Activated T-cell treated with anti-CD3 and anti-CD28 coated beads for 24 hours (primary cell): ENCODE results near the gene GTF3C6.
"Not testable (repeated sequence)": the region's sequence is repeated elsewhere in the genome, so short reads cannot be mapped to it uniquely, and the experiment has no call there.

Experiments used
- DNase-seq: peaks from one replicate; pipeline ENCODE4 v3.0.0-alpha.2; 2020; ENCODE audit warnings: low read depth

GTF3C6 gene, protein sequence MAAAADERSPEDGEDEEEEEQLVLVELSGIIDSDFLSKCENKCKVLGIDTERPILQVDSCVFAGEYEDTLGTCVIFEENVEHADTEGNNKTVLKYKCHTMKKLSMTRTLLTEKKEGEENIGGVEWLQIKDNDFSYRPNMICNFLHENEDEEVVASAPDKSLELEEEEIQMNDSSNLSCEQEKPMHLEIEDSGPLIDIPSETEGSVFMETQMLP

DNA sequence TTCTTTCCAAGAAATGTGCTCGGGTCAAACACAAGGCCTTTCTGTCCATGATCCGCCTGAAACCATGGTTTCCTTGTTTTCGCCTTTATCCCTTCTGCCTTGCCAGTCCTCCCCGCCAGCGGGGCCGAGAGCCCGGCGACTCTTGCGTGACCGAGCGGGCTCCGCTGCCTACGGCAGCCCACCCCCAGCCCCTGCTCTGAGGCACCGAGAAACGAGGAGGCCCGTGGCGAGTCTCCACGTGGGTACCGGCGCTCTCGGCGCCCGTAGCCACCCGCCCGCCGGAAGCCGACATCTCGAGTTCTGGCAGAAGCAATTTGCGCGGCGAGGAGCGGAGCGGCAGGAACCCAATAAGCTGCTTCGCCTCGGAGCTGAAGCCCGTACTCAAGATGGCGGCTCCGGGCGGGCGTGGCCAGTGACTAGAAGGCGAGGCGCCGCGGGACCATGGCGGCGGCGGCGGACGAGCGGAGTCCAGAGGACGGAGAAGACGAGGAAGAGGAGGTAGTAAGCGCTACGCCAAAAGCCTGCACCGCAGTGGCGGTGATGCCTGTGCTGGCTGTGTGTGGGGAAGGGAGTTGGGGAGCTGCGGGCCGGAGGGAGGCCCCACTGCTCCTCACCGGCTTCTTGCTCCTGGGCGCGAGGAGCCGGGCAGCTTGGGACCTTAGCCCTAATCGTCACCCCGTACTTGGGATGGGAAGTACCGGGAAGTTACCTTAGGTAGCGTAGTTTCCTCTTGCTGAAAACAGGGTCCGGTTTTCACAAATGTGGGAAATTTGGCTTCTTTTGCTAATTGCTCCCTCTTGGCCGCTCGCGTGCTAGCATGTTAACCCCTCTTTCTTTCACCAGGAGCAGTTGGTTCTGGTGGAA is at the start of gene GTF3C6:
TSS of gene GTF3C6 (plus strand) at position 378 of the 864 bp plus-strand sequence. CDS start at position 442, 64 bp downstream.
- DNase-seq, result peak; percentile 87

DNA sequence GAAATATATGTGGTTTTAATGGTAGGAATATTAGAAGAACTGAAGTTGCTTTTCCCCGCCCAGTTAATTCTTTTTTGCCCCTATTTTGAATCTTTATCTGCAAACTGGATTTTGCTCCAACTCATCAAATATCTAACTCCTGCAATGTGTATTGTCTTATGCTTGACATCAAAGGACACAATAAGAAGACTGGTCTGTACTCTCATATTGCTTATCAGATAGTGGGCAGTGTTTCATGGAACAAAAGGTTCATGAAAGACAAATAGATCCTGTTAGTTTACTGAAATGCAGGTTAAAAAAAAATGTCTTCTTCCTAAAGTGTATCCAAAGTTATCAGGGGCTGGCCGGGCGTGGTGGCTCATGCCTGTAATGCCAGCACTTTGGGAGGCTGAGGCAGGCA is 27.7 kb upstream of the GTF3C6 start:
- no peak for DNase-seq

DNA sequence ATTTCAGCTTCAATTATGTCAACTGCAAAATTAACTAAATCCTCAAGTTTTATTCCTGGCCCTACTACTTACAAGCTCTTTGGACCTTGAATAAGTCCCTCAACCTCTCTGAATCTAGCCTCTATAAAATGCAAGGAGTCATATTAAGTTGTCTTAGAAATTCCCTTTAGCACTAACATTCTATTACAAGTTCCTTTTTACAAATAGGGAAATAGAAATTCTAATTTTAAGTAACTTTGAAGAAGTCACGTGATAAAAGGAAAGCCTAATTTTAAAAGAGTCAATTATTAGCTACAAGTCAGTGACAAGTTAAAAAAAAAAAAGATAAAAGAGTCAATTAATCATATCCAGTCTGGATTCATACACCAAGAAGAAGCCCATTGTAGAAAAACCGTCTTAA is 24.6 kb upstream of the GTF3C6 start:
- no peak for DNase-seq

DNA sequence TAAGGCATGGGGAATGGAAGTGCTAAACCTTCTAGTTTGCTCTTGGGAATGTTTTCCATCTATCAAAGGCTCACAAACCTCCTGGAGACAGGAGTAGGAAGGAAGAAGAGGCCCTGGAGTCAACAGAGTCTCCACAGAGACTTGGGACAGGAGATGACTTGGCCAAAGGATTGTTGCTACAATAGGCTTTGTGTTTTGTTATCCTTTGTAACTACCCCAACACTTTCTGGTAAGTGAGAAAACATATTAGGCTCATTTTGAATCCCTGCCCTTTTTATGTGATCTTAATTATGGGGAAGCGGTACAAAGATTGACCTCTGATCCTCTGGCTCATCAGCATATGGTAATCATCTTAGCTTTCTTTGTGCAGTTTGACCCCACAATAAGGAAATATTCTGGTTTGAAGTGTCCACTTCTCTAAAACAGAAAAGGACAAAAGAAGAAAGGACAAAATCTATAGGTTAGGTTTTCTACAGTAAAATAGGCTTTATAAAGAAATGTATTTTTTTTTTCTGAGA is 24.1 kb upstream of the GTF3C6 start:
- no peak for DNase-seq

DNA sequence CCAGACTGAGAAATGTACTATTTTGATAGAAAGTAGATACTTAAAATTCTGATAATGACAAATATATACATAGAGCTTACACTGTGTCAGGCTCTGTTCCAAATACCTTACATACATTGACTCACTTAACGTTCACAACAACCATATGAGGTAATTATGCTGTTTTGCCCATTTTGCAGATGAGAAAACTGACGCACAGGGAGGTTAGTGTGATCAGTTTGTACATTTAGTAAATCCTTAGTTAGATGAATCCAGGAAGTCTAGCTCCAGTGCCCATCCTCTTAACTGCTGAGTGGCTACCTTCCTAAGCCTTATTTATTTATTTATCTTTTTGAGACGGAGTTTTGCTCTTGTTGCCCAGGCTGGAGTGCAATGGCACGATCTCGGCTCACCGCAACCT is 23.3 kb upstream of the GTF3C6 start:
- DNase-seq, result no peak

DNA sequence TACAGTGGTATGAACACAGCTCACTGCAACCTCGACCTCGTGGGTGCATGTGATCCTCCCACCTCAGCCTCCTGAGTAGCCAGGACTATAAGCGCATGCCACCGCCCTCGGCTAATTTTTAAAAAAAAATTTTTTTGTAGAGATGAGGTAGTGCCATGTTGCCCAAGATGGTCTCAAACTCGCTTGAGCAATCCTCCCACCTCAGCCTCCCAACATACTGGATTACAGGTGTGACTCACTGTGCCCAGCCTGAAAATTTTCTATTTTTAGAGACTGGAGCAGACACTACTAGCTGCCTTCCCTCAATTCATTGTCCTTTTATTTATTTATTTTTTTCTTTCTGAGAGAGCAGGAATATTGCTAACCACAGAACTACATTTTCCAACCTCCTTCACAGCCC is 20.3 kb upstream of the GTF3C6 start:
- DNase-seq, result no peak

DNA sequence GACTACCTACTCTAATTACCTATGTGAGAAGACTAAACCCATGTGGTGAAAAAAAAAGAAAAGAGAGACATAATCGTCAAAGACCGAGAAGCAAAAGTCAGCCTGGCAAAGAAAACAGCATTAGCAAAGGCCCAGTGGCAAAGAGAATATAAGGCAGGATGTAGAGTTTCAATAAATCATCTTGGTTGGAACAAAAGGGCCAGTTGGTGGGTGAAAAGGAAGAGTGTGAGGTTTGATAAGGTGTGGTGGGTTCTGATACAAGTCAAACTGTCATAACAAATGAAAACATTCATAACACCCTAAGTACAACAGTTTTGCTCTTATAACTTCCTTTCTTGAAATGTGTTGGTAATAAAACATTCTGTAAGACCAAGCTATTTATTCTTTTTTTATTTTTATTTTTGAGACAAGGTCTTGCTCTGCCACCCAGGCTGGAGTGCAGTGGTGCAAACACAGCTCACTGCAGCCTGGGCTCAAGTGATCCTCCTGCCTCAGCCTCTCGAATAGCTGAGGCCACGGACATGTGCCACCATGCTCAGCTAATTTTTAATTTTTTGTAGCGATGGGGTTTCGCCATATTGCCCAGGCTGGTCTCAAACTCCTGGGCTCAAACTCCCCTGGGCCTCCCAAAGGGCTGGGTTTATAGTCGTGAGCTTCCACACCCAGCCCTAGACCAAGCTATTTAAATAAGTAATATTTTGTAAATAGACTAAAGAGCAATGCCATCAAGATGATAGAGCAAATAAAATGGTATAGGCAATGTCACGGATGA is 18.9 kb upstream of the GTF3C6 start:
- DNase-seq, result no peak

DNA sequence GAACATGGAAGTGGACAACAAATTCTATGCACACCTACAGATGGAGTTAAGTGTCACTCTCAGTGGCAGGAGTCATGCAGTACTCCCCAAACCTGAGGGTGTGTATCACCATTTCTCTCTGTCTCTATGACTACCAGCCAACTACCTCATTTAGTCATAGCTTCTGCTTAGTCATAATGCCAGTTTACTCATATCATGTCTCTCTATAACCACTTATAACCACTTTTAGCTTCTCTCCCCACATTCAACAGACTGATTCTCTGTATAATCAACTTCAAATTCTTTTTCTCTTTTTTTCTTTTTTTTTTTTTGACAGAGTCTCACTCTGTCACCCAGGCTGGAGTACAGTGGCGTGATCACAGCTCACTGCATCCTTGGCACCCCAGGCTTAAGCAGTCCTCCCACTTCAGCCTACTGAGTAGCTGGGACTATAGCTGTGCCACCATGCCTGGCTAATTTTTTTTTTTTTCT is 13.8 kb upstream of the GTF3C6 start:
- DNase-seq, result peak; percentile 33

DNA sequence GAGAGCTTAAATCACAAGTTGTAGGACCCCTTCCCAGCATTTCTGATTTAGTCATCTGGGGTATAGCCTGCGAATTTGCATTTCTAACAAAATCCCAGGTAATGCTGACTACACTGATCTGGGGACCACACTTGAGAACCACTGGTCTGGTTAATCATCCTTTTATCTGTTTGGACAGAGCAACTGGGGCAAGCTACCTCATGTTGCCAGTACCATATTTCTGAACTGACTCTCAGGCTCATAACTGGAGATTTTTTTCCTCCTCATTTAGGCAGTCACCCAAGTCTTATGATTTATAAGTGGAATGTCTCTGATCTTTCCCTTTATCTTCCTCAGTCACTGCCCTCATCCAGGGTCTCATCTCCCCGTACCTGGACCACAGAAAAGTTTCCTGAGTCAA is 12.0 kb upstream of the GTF3C6 start:
- no peak for DNase-seq

DNA sequence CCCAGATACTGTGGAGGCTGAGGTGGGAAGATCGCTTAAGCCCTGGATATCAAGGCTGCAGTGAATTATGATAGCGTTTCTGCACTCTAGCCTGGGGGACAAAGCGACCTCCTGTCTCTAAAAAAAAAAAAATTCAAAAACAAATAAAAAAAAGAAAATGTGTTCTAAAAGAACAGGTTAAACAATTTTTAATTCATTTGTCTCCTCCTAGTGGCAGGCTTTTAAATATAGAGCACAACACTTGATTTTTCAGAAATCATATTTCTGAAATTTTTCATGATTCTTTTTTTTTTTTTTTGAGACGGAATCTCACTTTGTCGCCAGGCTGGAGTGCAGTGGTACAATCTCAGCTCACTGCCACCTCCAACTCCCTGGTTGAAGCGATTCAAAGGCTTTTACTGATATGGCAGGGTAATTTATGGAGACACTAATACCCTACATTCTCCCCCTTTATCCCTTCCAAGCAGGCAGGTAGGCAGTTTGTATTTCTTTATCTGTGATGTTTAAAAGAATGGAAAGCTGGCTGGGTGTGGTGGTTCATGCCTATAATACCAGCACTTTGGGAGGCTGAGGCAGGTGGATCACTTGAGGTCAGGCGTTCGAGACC is 8.7 kb upstream of the GTF3C6 start:
- no peak for DNase-seq

DNA sequence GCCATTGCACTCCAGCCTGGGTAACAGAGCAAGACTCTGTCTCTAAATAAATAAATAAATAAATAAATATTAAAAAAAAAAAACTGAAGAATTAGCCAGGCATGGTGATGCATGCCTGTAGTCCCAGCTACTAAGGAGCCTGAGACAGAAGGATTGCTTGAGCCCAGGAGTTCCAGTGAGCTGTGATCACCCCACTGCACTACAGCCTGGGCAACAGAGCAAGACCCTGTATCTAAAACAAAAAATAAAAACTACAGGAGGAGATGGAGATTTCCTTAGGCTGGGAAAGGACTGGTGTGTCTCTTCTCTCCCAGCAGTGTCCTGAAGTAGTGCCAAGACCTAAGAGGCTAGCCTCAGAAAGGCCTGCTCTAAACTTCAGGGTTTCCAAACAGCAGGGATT is 8.1 kb upstream of the GTF3C6 start:
- DNase-seq, result no peak

DNA sequence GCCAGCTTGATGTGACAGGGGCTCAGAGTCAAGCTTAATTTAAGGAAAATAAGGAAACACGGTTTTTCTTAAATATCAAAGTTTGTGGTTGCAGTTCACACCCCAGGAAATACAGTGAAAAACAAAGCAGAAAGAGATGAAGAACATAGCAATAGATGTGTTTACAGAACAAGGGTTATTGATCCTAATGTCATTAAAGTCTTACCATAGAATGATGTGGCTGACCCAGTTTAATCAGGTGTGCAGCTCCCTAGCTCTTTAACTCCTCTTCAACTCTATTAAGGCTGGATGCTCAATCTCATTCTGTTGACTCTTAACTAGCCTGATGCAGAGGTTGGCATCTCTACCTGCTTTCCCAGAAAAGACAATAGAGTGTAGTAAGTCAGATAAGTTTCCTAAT is 7.5 kb upstream of the GTF3C6 start:
- DNase-seq, result no peak

DNA sequence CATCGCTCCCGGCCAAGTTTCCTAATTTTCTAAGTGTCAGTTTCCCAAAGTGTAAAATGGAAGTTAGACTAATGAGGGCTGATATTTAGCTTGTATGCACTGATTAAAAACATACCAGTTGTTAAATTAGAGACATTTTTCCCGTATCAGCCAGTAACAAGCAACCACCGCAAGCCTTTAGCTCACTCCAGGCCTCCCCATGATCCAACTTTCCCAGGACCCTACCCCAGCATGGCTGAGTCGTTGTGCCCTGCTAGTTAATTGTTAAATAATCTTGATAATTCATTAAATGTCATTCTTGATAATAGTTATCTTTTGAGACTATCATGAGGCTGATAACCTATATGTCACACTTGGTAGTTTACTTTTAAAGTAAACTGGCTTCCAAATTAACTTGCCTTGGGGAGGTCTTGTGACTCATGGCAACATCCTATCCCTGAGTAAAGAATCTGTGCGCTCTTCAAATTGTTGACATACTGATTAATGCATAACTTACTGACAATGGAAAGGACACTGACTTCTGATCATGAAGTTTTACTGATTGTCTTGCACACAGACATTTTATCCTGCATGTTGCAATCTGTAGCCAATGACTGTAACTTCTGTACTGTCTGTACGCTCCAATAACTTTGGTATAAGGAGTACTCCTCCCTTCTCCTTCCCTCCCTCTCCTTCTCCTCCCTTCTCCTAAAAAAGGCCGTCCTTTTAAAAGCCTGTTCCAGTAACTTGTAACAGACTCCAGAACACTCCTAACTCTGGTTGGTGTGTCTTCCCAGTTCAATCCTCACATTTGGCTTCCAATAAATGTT is 6.3 kb upstream of the GTF3C6 start:
- no peak for DNase-seq

DNA sequence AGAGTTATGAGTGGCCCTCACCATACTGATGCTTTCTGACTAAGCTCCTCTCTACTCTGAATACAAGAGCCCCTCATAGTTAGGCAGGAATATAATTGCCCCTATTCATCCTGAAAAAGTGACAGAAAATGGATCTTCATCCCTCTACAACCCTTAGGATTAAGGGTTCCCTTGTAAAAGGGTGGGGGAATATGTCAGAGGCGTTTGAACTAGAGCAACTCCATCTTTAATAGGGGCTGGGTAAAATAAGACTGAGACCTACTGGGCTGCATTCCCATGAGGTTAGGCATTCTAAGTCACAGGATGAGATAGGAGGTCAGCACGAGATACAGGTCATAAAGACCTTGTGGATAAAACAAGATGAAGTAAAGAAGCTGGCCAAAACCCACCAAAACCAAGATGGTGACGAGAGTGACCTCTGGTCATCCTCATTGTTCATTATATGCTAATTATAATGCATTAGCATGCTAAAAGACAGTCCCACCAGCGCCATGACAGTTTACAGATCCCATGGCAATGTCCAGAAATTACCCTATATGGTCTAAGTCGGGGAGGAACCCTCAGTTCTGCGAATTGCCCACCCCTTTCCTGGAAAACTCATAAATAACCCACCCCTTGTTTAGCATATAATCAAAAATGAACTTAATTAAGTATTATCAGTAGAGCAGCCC is 4.7 kb upstream of the GTF3C6 start:
- no peak for DNase-seq

DNA sequence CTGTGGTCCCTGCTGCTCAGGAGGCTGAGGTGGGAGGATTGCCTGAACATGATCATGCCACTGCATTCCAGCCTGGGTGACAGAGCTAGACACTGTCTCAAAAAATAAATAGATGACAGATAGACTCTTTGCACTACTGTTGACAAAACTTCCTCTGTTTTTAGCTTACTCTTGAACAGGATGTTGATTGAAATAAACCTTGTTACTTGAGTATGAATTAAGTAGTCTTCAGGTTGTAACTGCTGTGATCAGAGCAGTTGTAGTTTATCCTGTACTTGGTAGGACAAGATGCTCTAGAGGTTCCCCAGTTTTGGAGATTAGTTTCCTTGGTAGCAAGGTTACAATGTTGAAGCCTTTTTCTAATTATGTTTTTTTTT is 1.5 kb downstream of the GTF3C6 start:
- no peak for DNase-seq

DNA sequence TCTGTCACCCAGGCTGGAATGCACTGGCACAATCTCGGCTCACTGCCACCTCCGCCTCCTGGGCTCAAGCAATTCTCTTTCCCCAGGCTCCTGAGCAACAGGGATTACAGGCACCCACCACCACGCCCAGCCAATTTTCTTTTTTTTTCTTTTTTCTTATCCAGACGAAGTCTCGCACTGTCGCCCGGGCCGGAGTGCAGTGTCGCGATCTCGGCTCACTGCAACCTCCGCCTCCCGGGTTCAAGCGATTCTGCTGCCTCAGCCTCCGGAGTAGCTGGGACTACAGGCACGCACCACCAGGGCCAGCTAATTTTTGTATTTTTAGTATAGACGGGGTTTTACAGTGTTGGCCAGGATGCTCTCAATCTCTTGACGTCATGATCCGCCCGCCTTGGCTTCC is 4.1 kb downstream of the GTF3C6 start:
- DNase-seq, result not testable (repeated sequence)

DNA sequence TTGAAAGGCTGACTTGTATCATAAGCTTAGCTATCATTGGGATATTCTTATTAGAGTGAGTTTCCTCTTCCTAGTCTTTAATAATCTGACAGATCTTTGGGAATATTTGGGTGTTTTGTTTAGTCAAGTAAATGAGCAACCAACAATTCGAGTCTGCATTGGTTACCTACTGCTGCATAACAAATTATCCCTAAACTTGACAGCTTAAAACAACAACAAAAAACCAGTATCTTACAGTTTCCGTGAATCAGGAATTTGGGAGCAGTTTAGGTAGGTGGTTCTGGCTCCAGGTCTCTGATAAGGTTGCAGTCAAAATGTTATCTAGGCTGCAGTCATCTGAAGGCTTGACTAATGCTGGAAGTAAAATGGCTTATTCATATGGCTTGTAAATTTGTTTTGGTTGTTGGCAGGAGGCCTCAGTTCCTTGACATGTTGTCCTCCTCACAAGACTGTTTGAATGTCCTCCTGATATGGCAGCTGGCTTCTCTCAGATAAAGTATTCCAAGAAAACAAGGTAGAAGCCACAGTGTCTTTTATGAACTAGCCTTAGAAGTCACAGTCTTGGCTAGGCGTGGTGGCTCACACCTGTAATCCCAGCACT is 7.2 kb downstream of the GTF3C6 start:
- DNase-seq, result no peak

DNA sequence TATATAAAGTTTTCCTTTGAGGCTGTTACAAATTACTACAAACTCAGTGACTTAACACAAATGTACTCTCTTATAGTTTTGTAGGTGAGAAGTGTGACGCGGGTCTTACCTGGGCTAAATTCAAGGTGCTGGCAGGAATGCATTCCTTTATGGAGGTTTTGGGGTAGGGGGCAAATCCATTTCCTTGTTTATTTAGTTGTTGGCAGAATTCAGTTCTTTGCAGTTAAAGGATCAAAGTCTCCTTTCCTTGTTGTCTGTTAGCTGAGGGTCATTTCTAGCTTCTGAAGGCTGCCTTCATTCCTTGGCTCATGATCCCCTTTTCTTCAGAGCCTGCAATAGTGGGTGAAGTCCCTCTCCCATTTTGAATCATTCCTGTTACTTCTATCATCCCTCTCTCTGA is 10.2 kb downstream of the GTF3C6 start:
- not testable (repeated sequence) for DNase-seq

DNA sequence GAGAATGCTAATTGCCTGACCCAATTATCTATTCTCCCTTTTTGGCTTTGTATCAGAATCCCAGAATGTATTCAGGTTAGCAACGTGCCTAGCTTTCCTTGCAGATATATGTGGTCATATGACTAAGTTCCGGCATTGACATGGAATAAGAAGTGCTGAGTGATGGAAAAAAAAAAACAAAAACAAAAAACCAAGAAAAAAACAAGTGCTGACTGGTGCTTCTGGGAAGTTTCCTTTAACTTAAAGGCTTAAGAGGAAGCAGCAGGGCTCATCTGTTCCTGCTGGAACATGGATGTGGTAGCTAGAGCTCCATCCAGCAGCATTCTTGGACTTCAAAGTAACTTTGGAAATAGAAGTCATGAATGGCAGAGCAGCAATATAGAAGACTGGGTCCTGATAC is 13.0 kb downstream of the GTF3C6 start:
- DNase-seq, result no peak

DNA sequence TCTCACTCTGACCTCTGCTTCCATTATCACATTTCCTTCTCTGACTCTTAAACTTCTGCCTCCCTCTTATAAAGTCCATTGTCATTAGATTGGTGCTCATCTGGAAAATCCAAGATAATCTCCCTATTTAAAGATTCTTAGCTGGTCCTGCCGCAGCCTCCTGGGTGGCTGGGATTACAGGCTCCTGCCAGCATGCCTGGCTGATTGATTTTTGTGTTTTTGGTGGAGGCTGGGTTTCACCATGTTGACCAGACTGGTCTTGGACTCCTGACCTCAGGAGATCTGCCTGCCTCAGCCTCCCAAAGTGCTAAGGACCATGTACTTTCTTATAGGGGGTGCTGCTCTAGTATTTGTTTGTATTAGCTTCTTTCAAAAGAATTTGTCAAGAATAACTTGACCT is 18.1 kb downstream of the GTF3C6 start:
- no peak for DNase-seq
